Transverse colon (tissue), 3 donors: Measurements from ENCODE around the gene LAPTM5.

Experiments
- CTCF ChIP-seq, 5 experiments: fragments of 200-600 bp in 3 of 5; fragments of 450-650 bp in 2 of 5; sonication (generic) in 3 of 5; IDR thresholded peaks; 1 replicate in 2 of 5; 2 replicates in 3 of 5; pipeline ENCODE4 v1.5.1; 2016 to 2017; ENCODE audit warnings: antibody characterized with exemption in 5 of 5, inconsistent platforms in 3 of 5, mild to moderate bottlenecking in 2 of 5, moderate library complexity in 1 of 5
- POLR2A ChIP-seq: fragments of 450-650 bp; IDR thresholded peaks from one replicate; pipeline ENCODE4 v1.6.1; 2016; ENCODE audit warnings: antibody characterized with exemption, mild to moderate bottlenecking, moderate library complexity

DNA sequence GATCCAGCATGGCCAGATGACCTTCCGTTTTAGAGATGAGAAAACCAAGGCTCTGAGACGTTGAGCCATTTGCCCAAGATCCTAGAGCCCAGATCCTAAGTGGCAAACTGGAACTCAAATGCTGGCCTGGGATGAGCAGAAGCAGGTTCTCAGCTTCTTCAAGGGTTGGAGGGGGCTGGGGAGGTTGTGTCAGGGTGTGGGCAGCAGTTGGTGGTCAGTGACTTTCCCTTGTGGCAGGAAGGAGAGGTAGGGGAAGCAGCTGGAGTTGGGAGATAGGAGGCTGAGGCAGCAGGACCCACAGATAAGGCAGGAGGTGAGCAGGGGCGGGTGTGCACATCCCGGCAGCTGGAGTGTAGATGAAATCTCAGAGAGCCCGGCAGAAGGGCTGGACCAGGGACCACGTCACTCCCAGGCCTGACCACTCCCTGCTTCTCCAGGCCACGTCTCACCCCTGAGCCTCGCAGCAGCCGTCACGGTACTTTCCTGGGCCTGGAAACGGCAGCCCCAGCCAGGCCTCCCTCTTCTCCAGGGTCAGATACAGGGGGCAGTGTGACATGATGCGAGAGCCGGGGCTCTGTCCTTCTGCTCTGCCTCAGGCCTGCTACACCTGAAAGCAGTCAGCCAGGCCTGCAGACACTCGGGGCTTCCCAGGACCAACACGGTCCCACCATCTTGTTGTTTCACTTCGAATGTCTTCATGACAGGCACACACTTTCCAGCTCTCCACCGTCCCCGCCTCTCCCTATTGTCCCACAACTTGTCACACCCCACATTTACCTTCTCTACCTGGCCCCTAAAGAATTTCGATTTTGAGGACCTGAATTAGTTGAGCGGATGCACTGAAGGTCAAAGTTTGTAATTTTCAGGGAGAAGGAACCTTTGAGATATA, 11.5 kb upstream of the LAPTM5 start:
- no peak for TF ChIP-seq POLR2A
- TF ChIP-seq CTCF (IDR thresholded peaks at IDR 0.05), result no peak
